HepG2 (cell line): ENCODE data around the gene ABAT. TPM values are rescaled to one million over a fixed set of nuclear protein-coding genes. Genes with fewer than 3 reads are reported as not detected.

Experiments
- ETS1 ChIP-seq: sonication (generic); formaldehyde crosslinking; IDR thresholded peaks from 2 replicates; pipeline ENCODE4 v1.4.0; 2020; ENCODE audit warnings: missing genetic modification reagents
- KAT2B ChIP-seq: fragments of 150-350 bp; IDR thresholded peaks from 2 replicates; pipeline ENCODE4 v1.6.1; 2014; ENCODE audit warnings: low read depth, low read length, borderline replicate concordance
- KAT7 ChIP-seq: IDR thresholded peaks from 2 replicates; pipeline ENCODE4 v1.6.1; 2018; ENCODE audit warnings: borderline replicate concordance, missing compliant biosample characterization
- MAFK ChIP-seq, 2 experiments: IDR thresholded peaks in 1 of 2; conservative IDR thresholded peaks in 1 of 2; 2 replicates each; pipeline ENCODE4 v1.6.1; 2011; ENCODE audit warnings: improper control_type of control experiment in 2 of 2, low read length in 2 of 2
- NAIF1 ChIP-seq: sonication (generic); formaldehyde crosslinking; IDR thresholded peaks from 2 replicates; pipeline ENCODE4 v1.5.0; 2020; ENCODE audit warnings: mild to moderate bottlenecking, missing genetic modification reagents, borderline replicate concordance
- NCOA5 ChIP-seq: sonication (generic); formaldehyde crosslinking; IDR thresholded peaks from 2 replicates; pipeline ENCODE4 v1.4.0; 2020; ENCODE audit warnings: missing genetic modification reagents
- RARG ChIP-seq: sonication (generic); formaldehyde crosslinking; IDR thresholded peaks from 2 replicates; pipeline ENCODE4 v1.4.0; 2020; ENCODE audit warnings: low read depth, mild to moderate bottlenecking, missing genetic modification reagents
- RNF2 ChIP-seq: fragments of 450-650 bp; conservative IDR thresholded peaks from 2 replicates; pipeline ENCODE4 v1.6.1; 2016; ENCODE audit warnings: low read depth
- SALL1 ChIP-seq: sonication (generic); formaldehyde crosslinking; IDR thresholded peaks from 2 replicates; pipeline ENCODE4 v1.8.0; 2022; ENCODE audit warnings: mild to moderate bottlenecking, missing genetic modification reagents
- ZBED4 ChIP-seq: sonication (generic); formaldehyde crosslinking; IDR thresholded peaks from 2 replicates; pipeline ENCODE4 v1.4.0; 2020; ENCODE audit warnings: missing genetic modification reagents, borderline replicate concordance
- ZBTB44 ChIP-seq: sonication (generic); formaldehyde crosslinking; IDR thresholded peaks from 2 replicates; pipeline ENCODE4 v1.4.0; 2020; ENCODE audit warnings: missing genetic modification reagents
- ZEB1 ChIP-seq: IDR thresholded peaks from 2 replicates; pipeline ENCODE4 v1.6.1; 2012; ENCODE audit warnings: mild to moderate bottlenecking, low read depth, inconsistent platforms; ENCODE audit not compliant: insufficient replicate concordance
- ZFP41 ChIP-seq: sonication (generic); formaldehyde crosslinking; IDR thresholded peaks from 2 replicates; pipeline ENCODE4 v1.4.0; 2020; ENCODE audit warnings: mild to moderate bottlenecking, missing genetic modification reagents, borderline replicate concordance
- ZNF180 ChIP-seq: sonication (generic); formaldehyde crosslinking; IDR thresholded peaks from 2 replicates; pipeline ENCODE4 v1.4.0; 2020; ENCODE audit warnings: low read depth, missing genetic modification reagents, borderline replicate concordance
- ZNF24 ChIP-seq: fragments of 450-650 bp; IDR thresholded peaks from 2 replicates; pipeline ENCODE4 v1.6.1; 2017; ENCODE audit warnings: antibody characterized with exemption, mild to moderate bottlenecking
- ZNF33A ChIP-seq: sonication (generic); formaldehyde crosslinking; IDR thresholded peaks from 2 replicates; pipeline ENCODE4 v1.5.1; 2020; ENCODE audit warnings: missing genetic modification reagents, mild to moderate bottlenecking, moderate library complexity, borderline replicate concordance
- ZNF687 ChIP-seq: sonication (generic); formaldehyde crosslinking; IDR thresholded peaks from 2 replicates; pipeline ENCODE4 v1.5.1; 2020; ENCODE audit warnings: mild to moderate bottlenecking, missing genetic modification reagents, moderate library complexity
- ZNF7 ChIP-seq: IDR thresholded peaks from 2 replicates; pipeline ENCODE4 v1.6.1; 2016; ENCODE audit warnings: missing biosample characterization, missing genetic modification reagents
- polyA plus RNA-seq, 8 experiments: library from polyadenylated mRNA; depleted of rRNA in 3 of 8; stranded (reverse) in 7 of 8; unstranded in 1 of 8; fragments of >200 nt; fragmentation: Illumina TruSeq in 4 of 8; extraction: Trizol in 4 of 8; gene quantifications; 2 replicates each; pipeline versions ENCODE4 v1.2.1 to v1.2.3, GENCODE V29; 2011 to 2016; ENCODE audit warnings: low read depth in 4 of 8, missing spikeins in 1 of 8, mixed read lengths in 1 of 8; ENCODE audit not compliant: insufficient read depth in 1 of 8
- total RNA-seq, 5 experiments: library from RNA; depleted of rRNA; stranded (reverse); fragments of >200 nt; fragmentation: Illumina TruSeq; extraction: Trizol; gene quantifications; 2 replicates each; pipeline ENCODE4 v1.2.3, GENCODE V29; 2016; ENCODE audit warnings: low read depth in 1 of 5

ABAT gene
- total and polyA plus RNA-seq, 2 of the 13 experiments (the other 11 are each of a cell fraction or from before 2014, with no cell fraction given) = 47.6 to 97.3 TPM

GRCh38 chr16:8673611-8674412, 605 bp upstream of the ABAT start (continued):
- TF ChIP-seq ZBTB44 (CRISPR knock-in tag) (no peak), ZNF33A (CRISPR knock-in tag) (no peak), SALL1 (CRISPR knock-in tag) (no peak; the same call in 1 of the 2 replicates), ZNF687 (CRISPR knock-in tag) (peak; percentile 41; the same call in 1 of the 2 replicates), ZFP41 (CRISPR knock-in tag) (0 out of 2 replicates have a peak, but pooled peaks have one; percentile 34), KAT7 (CRISPR knock-in tag) (no peak), ZNF24 (no peak), RNF2 (no peak), ZBED4 (0 out of 2 replicates have a peak, but pooled peaks have one; percentile 11), ZNF7 (CRISPR knock-in tag) (no peak), ZEB1 (peak; percentile 42), RARG (CRISPR knock-in tag) (no peak), ZNF180 (no peak), MAFK (conservative IDR thresholded peaks at IDR 0.05 in 1 of 2, IDR thresholded peaks at IDR 0.05 in 1 of 2; ENCODE audit: low read length in 2 of 2) (no peak), NAIF1 (CRISPR knock-in tag) (no peak), ETS1 (no peak), KAT2B (no peak), NCOA5 (no peak)
